Testis (tissue), 2 donors: ENCODE measurements around the gene KLHDC8A.

Experiments
- CTCF ChIP-seq, 3 experiments: fragments of 450-650 bp in 2 of 3; fragments of 200-600 bp in 1 of 3; sonication (generic) in 1 of 3; IDR thresholded peaks; one replicate each; pipeline ENCODE4 v1.5.1; 2016 to 2019; ENCODE audit warnings: antibody characterized with exemption in 3 of 3, mild to moderate bottlenecking in 2 of 3, moderate library complexity in 1 of 3
- POLR2A ChIP-seq: fragments of 450-650 bp; IDR thresholded peaks from one replicate; pipeline ENCODE4 v1.6.1; 2017; ENCODE audit warnings: antibody characterized with exemption, mild to moderate bottlenecking, moderate library complexity

- no peak for TF ChIP-seq CTCF (IDR thresholded peaks at IDR 0.05)
- TF ChIP-seq POLR2A = no peak
These were observed 34.7 kb upstream of the KLHDC8A start for GRCh38 chr1:205391386-205391785.
